ENCODE results near the gene SENP6.

GRCh38 chr6:75572072-75572471 is 29.6 kb upstream of the SENP6 start:
- TF ChIP-seq FOXP2 (optimal IDR thresholded peaks at IDR 0.05; ENCODE audit: borderline replicate concordance, extremely low read depth, extremely low read length, insufficient read depth) (no peak), POLR2AphosphoS5 (IDR thresholded peaks at IDR 0.05; ENCODE audit: low read depth, low read length) (no peak), TAF1 (IDR thresholded peaks at IDR 0.05; ENCODE audit: borderline replicate concordance, insufficient read depth, low read length) (no peak)

All from PFSK-1 (cell line).